ENCODE data around the gene NTN1. TPM values are rescaled to one million over a fixed set of nuclear protein-coding genes. Genes with fewer than 3 reads are reported as not detected.

The NTN1 gene
- polyA plus RNA-seq, 1 donor from 2014 or later = 16.2 TPM

- no peak overlapping the region for H3K27ac ChIP-seq (ENCODE audit: low read length)
- H2AFZ ChIP-seq (ENCODE audit: low read depth, low read length) = no peak overlapping the region
- no peak overlapping the region for H3K4me2 ChIP-seq (ENCODE audit: low read length)
- H3K4me3 ChIP-seq (ENCODE audit: low read length) = peak overlapping the region; percentile 68
- no peaks in the 10 kb centered on the region for H3K36me3 ChIP-seq (ENCODE audit: insufficient read depth, low read length)
- H4K20me1 ChIP-seq (ENCODE audit: insufficient read depth) = no peaks in the 10 kb centered on the region
- H3K9ac ChIP-seq (ENCODE audit: low read length) = peak overlapping the region; percentile 50
- H3K27me3 ChIP-seq (ENCODE audit: insufficient read depth, low read depth, low read length) = peaks cover 51% of the 10 kb centered on the region
- TF ChIP-seq EZH2 (IDR thresholded peaks at IDR 0.05; ENCODE audit: borderline replicate concordance, insufficient read depth, low read length, poor library complexity, severe bottlenecking) = no peak
- TF ChIP-seq POLR2AphosphoS5 (IDR thresholded peaks at IDR 0.05) = no peak
- TF ChIP-seq REST (IDR thresholded peaks at IDR 0.05; ENCODE audit: borderline replicate concordance) = no peak
- TF ChIP-seq, protein P1, sequence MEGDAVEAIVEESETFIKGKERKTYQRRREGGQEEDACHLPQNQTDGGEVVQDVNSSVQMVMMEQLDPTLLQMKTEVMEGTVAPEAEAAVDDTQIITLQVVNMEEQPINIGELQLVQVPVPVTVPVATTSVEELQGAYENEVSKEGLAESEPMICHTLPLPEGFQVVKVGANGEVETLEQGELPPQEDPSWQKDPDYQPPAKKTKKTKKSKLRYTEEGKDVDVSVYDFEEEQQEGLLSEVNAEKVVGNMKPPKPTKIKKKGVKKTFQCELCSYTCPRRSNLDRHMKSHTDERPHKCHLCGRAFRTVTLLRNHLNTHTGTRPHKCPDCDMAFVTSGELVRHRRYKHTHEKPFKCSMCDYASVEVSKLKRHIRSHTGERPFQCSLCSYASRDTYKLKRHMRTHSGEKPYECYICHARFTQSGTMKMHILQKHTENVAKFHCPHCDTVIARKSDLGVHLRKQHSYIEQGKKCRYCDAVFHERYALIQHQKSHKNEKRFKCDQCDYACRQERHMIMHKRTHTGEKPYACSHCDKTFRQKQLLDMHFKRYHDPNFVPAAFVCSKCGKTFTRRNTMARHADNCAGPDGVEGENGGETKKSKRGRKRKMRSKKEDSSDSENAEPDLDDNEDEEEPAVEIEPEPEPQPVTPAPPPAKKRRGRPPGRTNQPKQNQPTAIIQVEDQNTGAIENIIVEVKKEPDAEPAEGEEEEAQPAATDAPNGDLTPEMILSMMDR (IDR thresholded peaks at IDR 0.05; ENCODE audit: poor library complexity, severe bottlenecking) = no peak
- no peak for TF ChIP-seq MXI1 (conservative IDR thresholded peaks at IDR 0.05; ENCODE audit: poor library complexity, severe bottlenecking)
- TF ChIP-seq EP300 (conservative IDR thresholded peaks at IDR 0.05; ENCODE audit: poor library complexity, severe bottlenecking) = no peak
- no peak for TF ChIP-seq RAD21 (conservative IDR thresholded peaks at IDR 0.05)
- no peak for TF ChIP-seq SMC3 (conservative IDR thresholded peaks at IDR 0.05; ENCODE audit: poor library complexity)
- TF ChIP-seq TAF1 (IDR thresholded peaks at IDR 0.05; ENCODE audit: low read depth) = no peak
- H3K9me2 ChIP-seq (ENCODE audit: insufficient read depth, low read length) = no peaks in the 10 kb centered on the region
- H3F3A ChIP-seq (ENCODE audit: insufficient read depth, low read length, poor library complexity, severe bottlenecking) = no peaks in the 10 kb centered on the region
- no peaks in the 10 kb centered on the region for H3K79me2 ChIP-seq (replicated peaks; ENCODE audit: insufficient read depth, low read length)
- no peaks in the 10 kb centered on the region for H3K9me3 ChIP-seq (ENCODE audit: low read length)
These were observed 1.1 kb upstream of the NTN1 start for GRCh38 chr17:9020096-9020823.

DNA sequence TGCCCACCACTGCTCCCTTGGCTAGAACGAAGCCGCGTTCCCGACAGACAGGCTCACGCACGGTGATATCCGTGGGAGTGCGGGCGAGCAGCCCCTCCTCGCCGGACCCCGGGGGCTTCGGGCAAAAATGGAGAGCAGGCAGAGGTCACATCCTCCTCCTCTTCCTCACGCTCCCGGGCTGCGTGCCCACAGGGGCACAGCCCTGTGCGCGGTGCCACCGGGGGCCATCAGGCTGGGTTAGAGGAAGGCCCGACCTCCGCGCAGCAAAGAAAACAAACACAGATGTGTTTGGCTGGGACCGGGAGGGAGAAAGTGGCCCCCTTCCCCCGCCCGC is 519 bp upstream of the NTN1 start:
- H3K4me2 ChIP-seq (ENCODE audit: low read length) = peak overlapping the region; percentile 10
- peak overlapping the region; percentile 27 for H2AFZ ChIP-seq (ENCODE audit: low read depth, low read length)
- no peaks in the 10 kb centered on the region for H3K9me3 ChIP-seq (ENCODE audit: low read length)
- peak overlapping the region; percentile 50 for H3K9ac ChIP-seq (ENCODE audit: low read length)
- no peaks in the 10 kb centered on the region for H3K36me3 ChIP-seq (ENCODE audit: insufficient read depth, low read length)
- no peaks in the 10 kb centered on the region for H3F3A ChIP-seq (ENCODE audit: insufficient read depth, low read length, poor library complexity, severe bottlenecking)
- H3K27ac ChIP-seq (ENCODE audit: low read length) = no peak overlapping the region
- peak overlapping the region; percentile 68 for H3K4me3 ChIP-seq (ENCODE audit: low read length)
- H3K79me2 ChIP-seq (replicated peaks; ENCODE audit: insufficient read depth, low read length) = peaks cover 4% of the 10 kb centered on the region
- H4K20me1 ChIP-seq (ENCODE audit: insufficient read depth) = no peaks in the 10 kb centered on the region
- H3K27me3 ChIP-seq (ENCODE audit: insufficient read depth, low read depth, low read length) = peaks cover 56% of the 10 kb centered on the region
- TF ChIP-seq SMC3 (conservative IDR thresholded peaks at IDR 0.05; ENCODE audit: poor library complexity) (no peak), TAF1 (IDR thresholded peaks at IDR 0.05; ENCODE audit: low read depth) (no peak), EZH2 (IDR thresholded peaks at IDR 0.05; ENCODE audit: borderline replicate concordance, insufficient read depth, low read length, poor library complexity, severe bottlenecking) (no peak), POLR2AphosphoS5 (IDR thresholded peaks at IDR 0.05) (no peak), REST (IDR thresholded peaks at IDR 0.05; ENCODE audit: borderline replicate concordance) (no peak), EP300 (conservative IDR thresholded peaks at IDR 0.05; ENCODE audit: poor library complexity, severe bottlenecking) (no peak), RAD21 (conservative IDR thresholded peaks at IDR 0.05) (no peak), MXI1 (conservative IDR thresholded peaks at IDR 0.05; ENCODE audit: poor library complexity, severe bottlenecking) (no peak)
- TF ChIP-seq, protein P1 (IDR thresholded peaks at IDR 0.05; ENCODE audit: poor library complexity, severe bottlenecking) = no peak
- H3K9me2 ChIP-seq (ENCODE audit: insufficient read depth, low read length) = no peaks in the 10 kb centered on the region

All from neural cell (in vitro differentiated cells).